ENCODE data around the gene NHERF1. TPM values are rescaled to one million over a fixed set of nuclear protein-coding genes. Genes with fewer than 3 reads are reported as not detected.

Gene NHERF1
- total RNA-seq, 4 donors from 2014 or later, result 21.9 to 63.4 (median 43.8) TPM

DNA sequence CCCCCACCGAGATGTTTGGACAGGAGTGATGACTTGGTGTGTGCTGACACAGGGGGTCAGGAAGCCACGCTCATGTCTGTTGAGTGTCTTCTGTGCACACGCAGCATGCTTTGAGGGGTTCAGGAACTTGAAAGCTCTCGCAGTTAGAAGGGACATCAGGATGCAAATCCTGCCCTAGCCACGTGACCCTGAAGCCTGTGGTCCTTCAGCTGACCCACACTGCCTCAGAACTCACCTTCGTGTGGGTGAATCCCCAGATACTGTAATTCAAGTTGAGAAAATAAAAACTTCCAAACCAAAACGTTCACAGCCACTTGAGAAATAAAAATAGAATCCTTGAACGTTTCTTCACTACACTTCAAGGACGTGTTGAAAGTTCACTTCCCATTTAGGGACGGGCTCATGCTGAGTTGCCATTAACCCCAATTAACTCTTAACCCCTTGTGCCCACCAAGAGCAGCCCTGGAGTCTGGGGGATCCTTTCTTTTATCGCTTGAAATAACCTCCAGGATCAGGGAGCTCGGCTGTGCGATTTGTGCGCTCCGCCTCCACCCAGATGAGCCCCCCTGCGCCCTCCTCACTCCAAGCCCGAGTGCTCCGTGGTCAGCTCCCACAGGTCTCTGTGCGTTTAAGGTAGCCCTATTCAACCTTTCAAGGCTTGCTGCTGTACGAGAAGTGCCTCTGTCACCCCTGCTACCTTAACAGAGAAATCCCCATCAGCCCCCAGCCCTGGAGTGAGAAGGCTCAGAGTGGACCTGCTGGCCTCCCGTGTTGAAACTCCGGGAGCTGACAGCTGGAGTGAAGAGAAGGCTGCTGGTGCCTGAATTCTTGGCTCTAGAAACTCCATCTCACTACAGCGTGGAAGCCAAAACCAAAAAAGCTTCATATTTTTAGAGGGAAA lies 63.9 kb downstream of the NHERF1 start:
- Histone ChIP-seq H3K4me3 (replicated peaks in 1 of 3) (no peak overlapping the region), H3K27ac (peak overlapping the region; percentile 87 to 92 (median 91)), H3K36me3 (no peaks in the 10 kb centered on the region), H3K4me1 (peaks cover 57 to 77% of the 10 kb centered on the region in 2 donors), H3K9me3 (no peaks in the 10 kb centered on the region), H3K27me3 (no peaks in the 10 kb centered on the region)
- peak; percentile 91 to 92 for DNase-seq
- WGBS, 2 donors, result 30% methylated on average over 22 to 23 of the region's 23 CpGs
- TF ChIP-seq, protein P1, sequence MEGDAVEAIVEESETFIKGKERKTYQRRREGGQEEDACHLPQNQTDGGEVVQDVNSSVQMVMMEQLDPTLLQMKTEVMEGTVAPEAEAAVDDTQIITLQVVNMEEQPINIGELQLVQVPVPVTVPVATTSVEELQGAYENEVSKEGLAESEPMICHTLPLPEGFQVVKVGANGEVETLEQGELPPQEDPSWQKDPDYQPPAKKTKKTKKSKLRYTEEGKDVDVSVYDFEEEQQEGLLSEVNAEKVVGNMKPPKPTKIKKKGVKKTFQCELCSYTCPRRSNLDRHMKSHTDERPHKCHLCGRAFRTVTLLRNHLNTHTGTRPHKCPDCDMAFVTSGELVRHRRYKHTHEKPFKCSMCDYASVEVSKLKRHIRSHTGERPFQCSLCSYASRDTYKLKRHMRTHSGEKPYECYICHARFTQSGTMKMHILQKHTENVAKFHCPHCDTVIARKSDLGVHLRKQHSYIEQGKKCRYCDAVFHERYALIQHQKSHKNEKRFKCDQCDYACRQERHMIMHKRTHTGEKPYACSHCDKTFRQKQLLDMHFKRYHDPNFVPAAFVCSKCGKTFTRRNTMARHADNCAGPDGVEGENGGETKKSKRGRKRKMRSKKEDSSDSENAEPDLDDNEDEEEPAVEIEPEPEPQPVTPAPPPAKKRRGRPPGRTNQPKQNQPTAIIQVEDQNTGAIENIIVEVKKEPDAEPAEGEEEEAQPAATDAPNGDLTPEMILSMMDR (IDR thresholded peaks at IDR 0.05), result no peak
- TF ChIP-seq POLR2A (IDR thresholded peaks at IDR 0.05), result no peak
- intact Hi-C loops (cut with DNase I), result no loop called here

DNA sequence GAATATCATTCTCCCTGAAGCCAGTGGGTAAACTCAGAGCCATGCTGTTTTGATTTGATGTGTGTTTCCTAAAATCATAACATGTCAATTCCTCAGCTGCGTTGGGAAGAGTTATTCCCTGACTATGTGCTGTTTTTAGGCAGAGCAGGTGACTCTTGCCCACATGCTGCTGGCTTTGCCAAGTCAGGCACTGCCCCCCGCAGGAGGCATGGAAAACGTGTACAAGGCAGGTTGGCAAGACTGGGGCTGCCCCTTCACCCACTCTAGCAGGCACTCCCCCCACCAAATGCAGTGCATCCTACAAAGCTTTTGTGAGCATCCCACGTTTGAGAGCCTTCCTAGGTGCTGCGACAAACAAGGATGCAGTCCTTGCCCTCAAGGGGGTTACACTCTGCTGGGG lies 66.0 kb downstream of the NHERF1 start:
- WGBS, 2 donors, result 60 to 63% methylated on average over 5 of the region's 5 CpGs
- intact Hi-C loops (cut with DNase I), result no loop called here
- H3K36me3 ChIP-seq, result no peaks in the 10 kb centered on the region

DNA sequence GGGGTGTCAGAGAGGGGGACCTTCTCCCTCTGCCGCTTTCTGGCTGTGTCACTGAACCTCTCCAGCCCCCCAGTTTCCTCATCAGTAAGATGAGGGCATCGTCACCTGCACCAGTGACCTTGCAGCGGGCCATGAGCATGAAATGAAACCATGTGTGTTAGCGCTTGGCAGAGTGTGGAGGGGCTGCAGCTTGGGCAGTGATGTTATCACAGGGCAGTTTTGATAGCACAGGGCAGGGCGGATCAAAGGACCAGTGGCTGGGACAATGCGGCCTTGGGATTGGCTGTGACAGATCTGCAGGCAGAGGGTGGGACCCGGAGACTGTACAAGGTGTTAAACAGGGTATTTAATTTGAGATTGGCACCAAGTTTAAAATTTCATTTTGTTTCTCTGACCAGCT lies 66.6 kb downstream of the NHERF1 start:
- Histone ChIP-seq H3K9me3 (no peaks in the 10 kb centered on the region), H3K4me3 (replicated peaks in 1 of 3) (no peak overlapping the region), H3K27me3 (no peaks in the 10 kb centered on the region), H3K27ac (peak overlapping the region; percentile 87 to 92 (median 91)), H3K4me1 (peaks cover 58 to 79% of the 10 kb centered on the region in 2 donors), H3K36me3 (no peaks in the 10 kb centered on the region)
- 48 to 52% methylated on average over 7 of the region's 7 CpGs for whole genome bisulfite sequencing, 2 donors
- intact Hi-C loops (cut with DNase I), result no loop called here
- no peak for TF ChIP-seq POLR2A (IDR thresholded peaks at IDR 0.05)
- TF ChIP-seq, protein P1 (IDR thresholded peaks at IDR 0.05), result no peak
- peak; percentile 87 to 88 for DNase-seq

More for the DNA sequence above, 66.0 kb downstream of the NHERF1 start:
- Histone ChIP-seq H3K27me3 (no peaks in the 10 kb centered on the region), H3K4me1 (peaks cover 56 to 77% of the 10 kb centered on the region in 2 donors), H3K9me3 (no peaks in the 10 kb centered on the region), H3K27ac (peak overlapping the region; percentile 87 to 92 (median 91)), H3K4me3 (replicated peaks in 1 of 3) (no peak overlapping the region)
- TF ChIP-seq POLR2A (IDR thresholded peaks at IDR 0.05), result no peak
- TF ChIP-seq, protein P1 (IDR thresholded peaks at IDR 0.05), result peak in 2 of 6 experiments; percentile 23 to 26
- DNase-seq, result peak in 1 of 2 donors; percentile 50

DNA sequence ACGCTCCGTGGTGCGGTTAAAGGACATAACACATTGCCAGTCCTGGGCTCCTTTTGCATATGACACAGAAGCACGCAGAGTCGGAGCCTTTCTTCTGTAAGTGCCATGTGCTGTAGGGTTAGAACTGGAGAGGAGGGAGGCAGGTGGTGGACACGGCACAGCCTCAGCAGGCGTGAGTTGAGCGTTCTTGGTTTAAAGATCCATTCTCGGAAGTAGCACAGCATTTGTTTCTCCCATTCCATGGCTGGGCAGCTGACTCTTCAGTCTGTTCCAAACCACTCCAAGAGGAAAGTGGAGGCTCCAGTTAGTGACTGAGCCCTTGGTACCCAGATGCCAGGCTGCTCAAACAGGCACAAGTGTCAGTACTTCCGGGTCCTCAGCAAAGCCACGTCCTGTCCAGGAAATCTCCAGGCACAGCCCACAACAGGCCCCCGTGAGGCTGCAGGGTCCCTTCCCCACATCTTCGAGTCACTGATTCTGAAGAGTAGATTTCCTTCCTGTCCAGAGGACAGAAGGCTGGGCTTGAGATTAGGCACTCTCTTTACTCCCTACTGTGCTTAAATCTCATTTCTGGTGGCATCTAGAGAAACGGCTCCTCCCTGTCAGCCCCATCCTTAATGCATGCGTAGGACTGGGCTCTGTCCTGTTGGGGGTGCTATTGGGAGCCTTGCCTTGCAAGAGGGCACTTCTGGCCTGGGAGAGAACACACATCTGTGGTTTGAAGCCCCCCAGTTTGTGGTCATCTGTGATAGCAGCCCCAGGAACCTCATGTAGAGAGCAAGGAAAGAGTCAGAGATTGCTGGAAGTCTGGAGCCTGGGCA lies 67.3 kb downstream of the NHERF1 start:
- 24 to 60% methylated on average over 13 of the region's 15 CpGs for WGBS, 2 donors

More for the DNA sequence above, 67.3 kb downstream of the NHERF1 start:
- Histone ChIP-seq H3K9me3 (no peaks in the 10 kb centered on the region), H3K36me3 (no peaks in the 10 kb centered on the region), H3K27me3 (no peaks in the 10 kb centered on the region), H3K4me3 (replicated peaks in 1 of 3) (no peak overlapping the region), H3K27ac (peak overlapping the region; percentile 87 to 92 (median 91)), H3K4me1 (peaks cover 60 to 79% of the 10 kb centered on the region in 2 donors)
- peak; percentile 57 to 58 for DNase-seq
- intact Hi-C loops (cut with DNase I), result no loop called here
- no peak for TF ChIP-seq POLR2A (IDR thresholded peaks at IDR 0.05)
- TF ChIP-seq, protein P1 (IDR thresholded peaks at IDR 0.05), result peak in 2 of 6 experiments; percentile 6 to 18
